Epithelial cell of esophagus (primary cell): Measurements from ENCODE around the gene MASP1.

ENCODE experiments used
- DNase-seq: peaks from one replicate; pipeline ENCODE4 v3.0.0; 2010; ENCODE audit warnings: low read depth
- H3K4me3 ChIP-seq: 2 replicates; pipeline ENCODE4 v1.5.1; 2011; ENCODE audit warnings: mild to moderate bottlenecking, low read length, control low read depth
- TF ChIP-seq, protein P1 (sequence below): IDR thresholded peaks from 2 replicates; pipeline ENCODE4 v1.5.1; 2011; ENCODE audit warnings: low read depth, mild to moderate bottlenecking, low read length, control low read depth, inconsistent platforms; ENCODE audit not compliant: insufficient read depth; ENCODE audit errors: missing control alignments

The MASP1 gene

DNA sequence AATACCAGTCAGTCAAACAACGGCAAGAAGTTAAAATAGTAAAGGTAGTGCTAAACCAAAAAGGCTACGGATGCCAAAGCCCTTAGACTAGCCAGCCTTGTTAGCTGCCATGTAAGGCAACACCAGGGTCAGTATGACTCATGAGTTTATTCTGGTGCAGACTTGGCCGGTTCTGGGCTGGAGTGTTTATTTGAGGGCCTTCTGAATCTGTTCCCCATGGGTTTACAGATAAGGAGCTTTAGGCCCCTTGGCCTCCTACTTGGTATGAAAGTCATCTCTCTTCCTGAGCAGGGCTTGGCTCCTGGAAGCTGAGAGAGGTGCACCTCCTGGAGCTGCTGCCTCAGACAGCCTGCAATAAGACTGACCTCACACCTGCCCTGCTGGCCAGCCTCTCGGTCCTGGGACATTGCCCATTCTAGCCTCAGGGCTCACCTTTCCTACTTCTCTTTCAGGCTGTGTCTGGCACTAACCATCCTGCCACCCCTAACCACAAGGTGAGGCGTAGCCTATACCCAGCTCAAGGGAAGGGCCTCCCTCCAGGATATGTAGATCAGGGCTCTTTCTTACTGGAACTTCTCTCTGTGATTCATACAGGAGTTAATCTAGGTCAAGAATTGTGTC, 104.6 kb downstream of the MASP1 start:
- TF ChIP-seq, protein P1, sequence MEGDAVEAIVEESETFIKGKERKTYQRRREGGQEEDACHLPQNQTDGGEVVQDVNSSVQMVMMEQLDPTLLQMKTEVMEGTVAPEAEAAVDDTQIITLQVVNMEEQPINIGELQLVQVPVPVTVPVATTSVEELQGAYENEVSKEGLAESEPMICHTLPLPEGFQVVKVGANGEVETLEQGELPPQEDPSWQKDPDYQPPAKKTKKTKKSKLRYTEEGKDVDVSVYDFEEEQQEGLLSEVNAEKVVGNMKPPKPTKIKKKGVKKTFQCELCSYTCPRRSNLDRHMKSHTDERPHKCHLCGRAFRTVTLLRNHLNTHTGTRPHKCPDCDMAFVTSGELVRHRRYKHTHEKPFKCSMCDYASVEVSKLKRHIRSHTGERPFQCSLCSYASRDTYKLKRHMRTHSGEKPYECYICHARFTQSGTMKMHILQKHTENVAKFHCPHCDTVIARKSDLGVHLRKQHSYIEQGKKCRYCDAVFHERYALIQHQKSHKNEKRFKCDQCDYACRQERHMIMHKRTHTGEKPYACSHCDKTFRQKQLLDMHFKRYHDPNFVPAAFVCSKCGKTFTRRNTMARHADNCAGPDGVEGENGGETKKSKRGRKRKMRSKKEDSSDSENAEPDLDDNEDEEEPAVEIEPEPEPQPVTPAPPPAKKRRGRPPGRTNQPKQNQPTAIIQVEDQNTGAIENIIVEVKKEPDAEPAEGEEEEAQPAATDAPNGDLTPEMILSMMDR: no peak
- no peak overlapping the region for H3K4me3 ChIP-seq
- DNase-seq: peak; percentile 74

DNA sequence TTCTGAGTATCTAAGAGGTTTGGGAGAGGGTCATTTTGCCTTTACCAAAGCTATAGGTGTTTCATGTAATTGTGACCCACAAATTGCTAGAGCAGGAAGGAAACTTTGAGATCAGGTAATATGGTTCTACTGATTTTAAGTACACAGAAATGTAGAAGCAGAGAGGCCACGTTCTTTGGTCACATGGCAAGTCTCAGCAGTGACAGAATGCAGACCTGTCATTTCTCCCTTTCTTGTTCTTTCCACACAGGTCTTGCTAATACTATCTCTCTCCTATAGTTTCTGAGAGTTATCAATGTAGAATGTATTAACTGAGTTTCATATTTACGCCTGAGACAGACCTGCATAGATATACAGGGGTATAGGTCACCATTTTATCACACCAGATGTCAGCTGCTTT, 105.2 kb downstream of the MASP1 start:
- no peak for DNase-seq
- H3K4me3 ChIP-seq: no peak overlapping the region
- TF ChIP-seq, protein P1: no peak

DNA sequence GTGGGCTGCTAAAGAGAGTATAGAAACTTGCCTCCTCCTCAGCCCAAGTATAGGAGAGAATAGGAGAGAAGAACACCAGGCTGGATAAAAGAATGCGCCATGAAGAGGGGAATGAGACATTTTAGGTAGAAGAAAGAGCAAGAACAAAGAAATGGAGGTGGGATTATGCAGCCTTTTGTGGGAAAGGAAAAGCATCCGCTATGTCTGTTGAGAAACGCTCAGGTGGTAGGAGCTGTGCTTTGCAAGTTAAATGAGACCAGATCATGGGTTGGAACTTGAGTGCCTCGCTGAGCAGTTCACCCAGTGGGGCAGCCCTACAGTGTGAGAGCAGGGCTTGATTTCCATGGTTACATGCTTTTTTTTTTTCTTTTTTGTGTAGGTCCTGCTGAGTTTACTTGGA, 105.8 kb downstream of the MASP1 start:
- no peak for DNase-seq
- no peak overlapping the region for H3K4me3 ChIP-seq
- TF ChIP-seq, protein P1: no peak
